NAMALWA (cell line): Measurements from ENCODE around the gene IER5.
"Not testable (repeated sequence)": the region's sequence is repeated elsewhere in the genome, so short reads cannot be mapped to it uniquely, and the experiment has no call there.

Experiments used
- DNase-seq: peaks from one replicate; pipeline ENCODE4 v3.0.0-alpha.2; 2015; ENCODE audit warnings: low spot score

The IER5 gene

GRCh38 chr1:181115971-181116370 lies 27.5 kb downstream of the IER5 start:
- not testable (repeated sequence) for DNase-seq

- no peak for DNase-seq
Observed at GRCh38 chr1:181116819-181117390, 28.4 kb downstream of the IER5 start.

DNA sequence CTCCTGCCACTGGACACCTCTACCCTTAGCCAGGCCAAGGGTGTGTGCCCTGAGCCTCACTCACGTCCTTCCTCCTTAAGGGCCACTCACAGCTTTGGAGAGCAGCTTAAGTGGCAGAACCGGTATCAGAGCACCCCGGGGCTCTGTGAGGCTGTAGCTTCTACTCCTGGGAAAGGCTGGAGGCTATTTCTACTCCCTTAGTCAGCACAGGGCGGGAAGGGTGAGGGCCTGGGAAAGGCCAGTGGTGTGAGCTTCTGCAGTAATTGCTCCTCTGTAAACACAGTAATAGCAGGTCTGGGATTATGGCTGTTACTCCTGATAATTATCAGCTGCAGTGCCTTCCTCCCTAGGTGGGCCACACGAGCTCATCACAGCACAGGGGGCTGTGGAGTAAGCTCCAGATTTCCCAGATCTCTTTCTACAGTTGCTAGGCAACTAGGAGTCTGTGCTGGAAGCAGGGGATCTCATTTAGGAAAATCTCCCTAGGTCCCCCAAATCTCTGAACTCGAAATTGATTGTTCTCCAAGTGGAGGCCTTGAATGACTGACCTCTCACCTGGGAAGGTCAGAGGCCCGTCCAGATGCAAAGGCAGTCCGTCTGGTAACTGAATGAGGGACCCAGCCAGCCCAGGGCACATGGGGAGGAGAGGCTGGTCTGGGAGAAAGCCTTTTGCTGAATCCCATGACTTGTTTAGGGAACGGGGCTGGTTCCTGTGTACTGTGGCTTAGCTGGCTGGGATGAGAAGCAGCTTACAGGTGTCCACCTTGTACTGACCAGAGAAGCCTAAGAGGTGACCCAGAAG lies 29.3 kb downstream of the IER5 start:
- no peak for DNase-seq

- DNase-seq: no peak
Observed at GRCh38 chr1:181119093-181119989, 30.8 kb downstream of the IER5 start.

DNA sequence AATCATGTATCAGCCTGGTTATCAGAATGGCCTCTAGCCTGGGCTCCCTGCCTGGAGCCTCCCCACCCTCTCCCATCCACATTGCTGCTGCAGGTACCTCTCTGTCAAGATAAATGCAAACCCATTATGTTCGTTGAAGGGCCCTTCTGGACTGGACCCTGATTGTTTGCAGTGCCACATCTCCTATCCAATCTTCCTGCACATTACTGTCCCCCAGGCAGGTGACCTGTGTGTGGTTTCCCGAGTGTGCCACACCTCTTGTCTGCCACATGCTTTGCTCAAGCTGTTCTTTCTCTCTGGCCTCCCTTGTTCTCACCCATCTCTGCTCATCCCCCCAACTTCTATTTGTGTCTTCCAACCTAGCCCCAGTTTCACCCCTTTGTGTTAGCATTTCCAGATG lies 32.4 kb downstream of the IER5 start:
- DNase-seq: no peak

GRCh38 chr1:181121498-181121897 lies 33.0 kb downstream of the IER5 start:
- no peak for DNase-seq

DNA sequence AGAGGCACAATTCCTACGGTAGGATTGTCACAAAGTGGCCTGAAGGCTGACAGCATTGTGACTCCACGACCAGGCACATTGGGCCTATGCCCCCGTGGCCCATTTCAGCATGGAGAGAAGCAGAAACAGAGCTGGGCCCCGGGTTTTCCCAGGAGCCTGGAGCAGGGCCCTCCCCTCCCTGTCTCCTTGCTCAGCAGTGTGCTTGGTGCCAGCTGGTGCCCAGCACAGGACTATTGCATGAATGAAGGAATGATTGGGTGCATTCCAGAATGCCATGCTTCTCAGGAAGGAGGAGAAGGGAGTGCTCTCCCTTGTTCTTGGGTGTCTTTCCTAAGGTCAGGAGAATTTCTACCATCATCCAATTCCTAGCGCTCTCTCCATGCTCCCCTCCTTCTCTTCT lies 33.7 kb downstream of the IER5 start:
- no peak for DNase-seq

- DNase-seq: no peak
Observed at GRCh38 chr1:181123173-181123572, 34.7 kb downstream of the IER5 start.

- no peak for DNase-seq
Observed at GRCh38 chr1:181124291-181124751, 35.8 kb downstream of the IER5 start.

DNA sequence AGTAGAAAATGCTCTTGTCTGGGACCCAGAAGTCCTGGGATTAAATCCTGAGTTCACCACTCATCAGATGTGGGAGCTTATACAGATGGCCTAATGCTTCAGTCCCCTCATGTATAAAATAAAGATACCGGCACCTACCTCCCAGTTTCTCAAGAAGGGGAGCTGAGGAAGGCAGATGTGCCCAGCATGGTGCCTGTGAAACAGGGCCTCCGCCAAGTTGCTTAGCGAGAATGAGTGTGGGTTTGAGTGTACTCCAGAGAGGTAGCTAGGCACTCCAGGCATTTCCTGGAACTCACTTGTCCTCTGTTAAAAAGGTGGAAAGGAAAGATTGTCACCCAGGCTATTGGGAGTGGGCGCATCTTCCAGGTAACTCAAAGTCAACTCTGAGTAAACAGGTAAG lies 37.8 kb downstream of the IER5 start:
- DNase-seq: no peak

DNA sequence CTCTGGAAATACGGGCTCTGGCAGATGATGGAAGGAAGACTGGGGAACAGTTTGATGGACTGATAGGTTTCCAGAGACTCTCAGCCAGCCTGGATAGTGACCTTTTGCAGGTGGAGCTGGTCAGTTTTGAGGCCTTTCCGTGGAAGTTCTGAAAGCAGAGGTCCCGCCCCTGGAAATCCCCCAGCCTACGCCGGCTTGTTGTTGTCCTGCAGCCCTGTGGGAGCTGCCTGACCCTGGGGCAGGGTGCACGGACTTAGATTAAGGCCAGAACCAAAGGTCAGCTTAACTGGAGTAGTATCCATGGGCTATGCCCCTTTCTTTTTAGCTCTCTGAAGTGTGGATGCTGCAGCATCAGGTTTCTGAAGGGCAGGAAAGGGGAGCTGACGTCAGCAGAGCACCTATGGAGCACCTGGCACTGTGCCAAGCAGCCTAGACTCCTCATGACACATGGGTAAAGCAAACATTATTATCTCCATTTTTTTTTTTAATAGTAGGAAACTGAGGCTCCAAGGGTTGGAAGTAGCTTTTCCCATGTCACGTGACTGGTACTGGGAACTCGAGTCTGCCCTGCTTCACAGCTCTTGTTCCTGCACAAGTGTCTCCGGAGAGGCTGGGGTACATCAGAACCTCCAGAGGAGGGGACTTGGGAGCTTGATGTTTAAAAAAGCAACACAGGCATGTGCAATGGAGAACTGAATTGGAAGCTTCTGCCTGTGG lies 38.5 kb downstream of the IER5 start:
- DNase-seq: no peak

DNA sequence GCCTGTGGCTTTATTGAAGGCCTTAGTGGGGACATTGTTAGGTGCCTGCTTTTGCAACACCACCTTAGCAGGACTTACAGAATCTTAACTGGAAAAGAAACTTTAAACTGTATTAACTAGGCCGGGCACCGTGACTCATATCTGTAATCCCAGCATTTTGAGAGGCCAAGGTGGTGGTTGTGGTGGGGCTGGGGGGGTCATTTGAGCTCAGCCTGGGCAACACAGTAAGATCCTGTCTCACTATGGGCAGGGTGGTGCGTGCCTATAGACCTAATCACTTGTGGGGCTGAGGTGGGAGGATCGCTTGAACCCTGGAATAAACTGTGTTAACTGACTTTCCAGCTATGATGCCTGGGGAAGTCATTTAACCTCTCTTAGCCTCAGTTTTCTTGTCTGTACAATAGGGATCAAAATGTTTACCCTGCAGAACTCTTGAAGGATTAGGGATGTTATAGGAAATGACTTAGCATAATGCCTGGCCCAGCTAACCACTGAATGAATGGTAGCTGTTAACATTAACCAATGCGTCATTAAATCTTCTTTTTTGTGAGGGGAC lies 39.5 kb downstream of the IER5 start:
- DNase-seq: no peak

- DNase-seq: peak; percentile 80
Observed at GRCh38 chr1:181128592-181129497, 40.3 kb downstream of the IER5 start.

DNA sequence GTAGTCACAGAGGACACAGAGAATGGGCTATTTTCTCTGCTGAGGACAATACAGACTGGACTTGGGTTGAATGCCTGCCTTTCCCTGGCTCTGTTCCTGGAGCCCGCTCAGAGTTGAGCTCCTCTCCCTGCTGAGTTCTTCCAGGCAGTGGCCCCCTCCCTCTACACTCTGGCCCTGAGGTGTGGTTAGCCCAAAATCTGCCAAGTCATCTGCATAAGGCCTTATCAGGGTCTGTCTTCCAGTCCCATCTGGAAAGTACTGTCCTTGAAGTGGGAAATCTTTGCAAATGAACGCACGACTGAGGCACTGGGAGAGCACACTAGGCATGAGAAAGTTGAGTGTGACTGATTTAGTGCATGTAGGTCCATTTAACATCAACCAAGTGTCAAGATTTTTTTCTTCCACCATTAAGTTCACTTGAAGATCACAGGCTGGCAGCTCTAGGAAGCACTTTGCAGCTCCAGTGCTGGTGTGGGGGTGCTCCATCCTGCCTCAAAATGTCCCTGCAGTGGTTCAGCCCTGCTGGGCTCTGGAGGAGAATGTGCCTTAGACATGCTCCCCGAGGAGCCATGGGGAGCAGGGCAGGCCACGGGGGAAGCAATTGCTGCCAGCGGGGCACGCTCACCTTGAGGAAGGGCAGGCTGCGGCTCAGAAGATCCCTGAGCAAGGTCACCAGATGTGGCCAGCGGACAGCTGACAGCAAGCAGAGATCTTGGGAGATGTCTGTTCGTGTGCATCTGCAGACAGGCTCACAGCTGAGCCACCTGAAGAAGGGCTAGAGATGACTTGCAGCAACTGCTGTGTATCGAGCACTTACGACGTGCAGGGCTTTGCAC lies 41.5 kb downstream of the IER5 start:
- DNase-seq: peak; percentile 71

GRCh38 chr1:181131255-181131941 lies 42.9 kb downstream of the IER5 start:
- peak; percentile 82 for DNase-seq

DNA sequence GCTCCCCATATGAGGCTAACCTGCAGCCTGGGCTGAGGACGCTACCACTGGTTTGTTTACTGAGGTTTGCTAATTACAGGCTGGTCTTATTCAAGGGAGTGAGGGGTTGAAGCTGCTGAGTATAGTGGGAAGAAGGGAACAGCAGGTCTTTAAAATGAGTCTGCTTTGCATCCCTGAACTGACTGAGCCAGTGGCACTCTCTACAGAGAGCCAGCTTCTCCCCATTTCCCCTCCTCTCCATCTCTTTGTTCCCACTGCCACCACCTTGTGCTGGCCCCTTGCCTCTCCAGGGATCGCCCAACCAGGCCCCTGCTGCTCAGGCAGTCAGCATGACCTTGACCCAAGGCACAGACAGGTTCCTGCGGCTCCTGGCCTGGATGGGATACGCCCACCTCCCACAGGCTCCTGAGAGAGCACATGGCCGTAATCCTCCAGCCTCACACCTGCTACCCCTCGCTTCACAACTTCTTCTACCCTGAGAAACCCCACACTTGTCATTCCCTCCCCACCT lies 45.0 kb downstream of the IER5 start:
- DNase-seq: peak; percentile 33

DNA sequence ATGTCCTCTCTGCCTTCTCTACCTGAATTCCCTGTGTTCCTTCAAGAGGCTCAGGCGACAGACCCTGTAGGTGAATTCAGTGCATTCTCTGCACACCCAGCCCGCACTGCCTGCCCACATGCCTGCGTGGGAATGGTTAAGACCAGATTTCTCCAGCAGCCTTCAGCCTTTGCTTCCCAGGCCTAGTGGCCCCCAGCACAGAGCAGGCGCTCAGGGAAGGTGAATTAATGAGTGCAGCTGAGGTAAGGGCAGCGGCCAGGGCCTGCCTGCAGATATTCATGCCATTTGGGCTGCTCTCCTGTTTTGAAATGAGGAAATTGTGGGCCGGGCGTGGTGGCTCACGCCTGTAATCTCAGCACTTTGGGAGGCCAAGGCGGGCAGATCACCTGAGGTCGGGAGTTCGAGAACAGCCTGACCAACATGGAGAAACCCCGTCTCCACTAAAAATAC lies 45.5 kb downstream of the IER5 start:
- no peak for DNase-seq

- DNase-seq: peak; percentile 77
Observed at GRCh38 chr1:181134543-181135436, 46.3 kb downstream of the IER5 start.
